BJ (cell line): ENCODE measurements around the gene THAP4. TPM values are rescaled to one million over a fixed set of nuclear protein-coding genes. Genes with fewer than 3 reads are reported as not detected.

ENCODE experiments used
- CTCF ChIA-PET: fragments of 350-600 bp; formaldehyde crosslinking; extraction: SDS; loops from one replicate; lab custom pipeline; 2021; ENCODE audit warnings: antibody characterized with exemption, inconsistent platforms; lab: Yijun Ruan, JAX
- POLR2A ChIA-PET: fragments of 300-600 bp; sonication (Branson Sonifier 250); formaldehyde crosslinking; extraction: SDS; loops from one replicate; lab custom pipeline; 2021; ENCODE audit warnings: antibody characterized with exemption; lab: Charles Lee
- DNase-seq: peaks from one replicate; pipeline ENCODE4 v3.0.0-alpha.2; 2011; ENCODE audit warnings: low read depth
- H3K27me3 ChIP-seq: 2 replicates; pipeline ENCODE4 v1.6.0; 2011; ENCODE audit warnings: low read length; ENCODE audit not compliant: control insufficient read depth, insufficient read depth
- H3K36me3 ChIP-seq: 2 replicates; pipeline ENCODE4 v1.5.1; 2011; ENCODE audit warnings: low read length; ENCODE audit not compliant: control insufficient read depth, insufficient read depth
- H3K4me3 ChIP-seq: 2 replicates; pipeline ENCODE4 v1.5.1; 2011; ENCODE audit warnings: low read depth, mild to moderate bottlenecking, control low read depth, low read length
- polyA plus RNA-seq: library from polyadenylated mRNA; depleted of rRNA; stranded (reverse); fragments of >200 nt; gene quantifications from 2 replicates; pipeline ENCODE4 v1.2.3, GENCODE V29; 2011
- TF ChIP-seq, protein P1 (sequence below): IDR thresholded peaks from 2 replicates; pipeline ENCODE4 v1.5.1; 2011; ENCODE audit warnings: low read depth, mild to moderate bottlenecking, control low read depth, inconsistent platforms, low read length, moderate library complexity; ENCODE audit not compliant: insufficient read depth

THAP4 gene
- polyA plus RNA-seq, 1 experiment, result 50.4 TPM

DNA sequence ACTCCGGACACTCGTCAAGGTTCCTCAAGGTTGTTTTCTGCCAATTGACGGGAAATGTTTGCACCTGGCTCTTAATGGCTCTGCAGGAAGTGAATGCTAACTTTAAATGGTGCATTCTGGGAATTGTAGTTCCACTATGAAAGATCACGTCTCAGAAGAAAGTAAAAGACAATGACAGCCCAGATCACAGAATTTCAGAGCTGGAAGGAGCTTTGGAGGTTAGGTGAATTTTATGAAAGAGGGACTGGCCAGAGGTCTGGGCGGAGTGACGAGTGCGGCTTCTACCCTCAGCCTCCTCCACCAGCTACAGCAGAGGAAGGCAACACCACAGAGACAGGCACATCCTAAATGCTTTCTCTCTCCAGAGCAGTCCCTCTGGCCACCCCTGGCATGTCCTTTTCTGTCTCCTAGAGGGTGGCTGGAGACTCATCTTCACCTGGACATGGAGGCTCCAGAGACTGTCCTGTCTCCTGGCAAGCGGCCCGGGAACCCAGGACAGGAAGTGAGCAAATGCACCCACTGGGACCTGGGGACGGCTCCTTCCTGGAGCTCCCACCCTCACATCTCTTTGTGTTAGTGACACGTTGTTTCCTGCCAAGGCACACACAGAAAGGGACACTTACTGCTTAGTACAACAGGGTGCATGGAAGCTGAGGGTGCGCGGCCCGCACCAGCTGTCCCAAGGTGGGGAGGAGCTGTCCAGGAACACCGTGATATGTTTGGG is 19.4 kb downstream of the THAP4 start:
- DNase-seq, result no peak
- CTCF ChIA-PET, result interaction anchor here (1.1 kb wide), 2 partner anchors 25 to 134 kb away, joined by 3 read pairs; no protein-coding TSS in a partner anchor
- POLR2A ChIA-PET, result no interaction called here
- no peaks in the 10 kb centered on the region for H3K27me3 ChIP-seq
- H3K36me3 ChIP-seq, result peaks cover 4% of the 10 kb centered on the region
- no peak overlapping the region for H3K4me3 ChIP-seq
- TF ChIP-seq, protein P1, sequence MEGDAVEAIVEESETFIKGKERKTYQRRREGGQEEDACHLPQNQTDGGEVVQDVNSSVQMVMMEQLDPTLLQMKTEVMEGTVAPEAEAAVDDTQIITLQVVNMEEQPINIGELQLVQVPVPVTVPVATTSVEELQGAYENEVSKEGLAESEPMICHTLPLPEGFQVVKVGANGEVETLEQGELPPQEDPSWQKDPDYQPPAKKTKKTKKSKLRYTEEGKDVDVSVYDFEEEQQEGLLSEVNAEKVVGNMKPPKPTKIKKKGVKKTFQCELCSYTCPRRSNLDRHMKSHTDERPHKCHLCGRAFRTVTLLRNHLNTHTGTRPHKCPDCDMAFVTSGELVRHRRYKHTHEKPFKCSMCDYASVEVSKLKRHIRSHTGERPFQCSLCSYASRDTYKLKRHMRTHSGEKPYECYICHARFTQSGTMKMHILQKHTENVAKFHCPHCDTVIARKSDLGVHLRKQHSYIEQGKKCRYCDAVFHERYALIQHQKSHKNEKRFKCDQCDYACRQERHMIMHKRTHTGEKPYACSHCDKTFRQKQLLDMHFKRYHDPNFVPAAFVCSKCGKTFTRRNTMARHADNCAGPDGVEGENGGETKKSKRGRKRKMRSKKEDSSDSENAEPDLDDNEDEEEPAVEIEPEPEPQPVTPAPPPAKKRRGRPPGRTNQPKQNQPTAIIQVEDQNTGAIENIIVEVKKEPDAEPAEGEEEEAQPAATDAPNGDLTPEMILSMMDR, result no peak

DNA sequence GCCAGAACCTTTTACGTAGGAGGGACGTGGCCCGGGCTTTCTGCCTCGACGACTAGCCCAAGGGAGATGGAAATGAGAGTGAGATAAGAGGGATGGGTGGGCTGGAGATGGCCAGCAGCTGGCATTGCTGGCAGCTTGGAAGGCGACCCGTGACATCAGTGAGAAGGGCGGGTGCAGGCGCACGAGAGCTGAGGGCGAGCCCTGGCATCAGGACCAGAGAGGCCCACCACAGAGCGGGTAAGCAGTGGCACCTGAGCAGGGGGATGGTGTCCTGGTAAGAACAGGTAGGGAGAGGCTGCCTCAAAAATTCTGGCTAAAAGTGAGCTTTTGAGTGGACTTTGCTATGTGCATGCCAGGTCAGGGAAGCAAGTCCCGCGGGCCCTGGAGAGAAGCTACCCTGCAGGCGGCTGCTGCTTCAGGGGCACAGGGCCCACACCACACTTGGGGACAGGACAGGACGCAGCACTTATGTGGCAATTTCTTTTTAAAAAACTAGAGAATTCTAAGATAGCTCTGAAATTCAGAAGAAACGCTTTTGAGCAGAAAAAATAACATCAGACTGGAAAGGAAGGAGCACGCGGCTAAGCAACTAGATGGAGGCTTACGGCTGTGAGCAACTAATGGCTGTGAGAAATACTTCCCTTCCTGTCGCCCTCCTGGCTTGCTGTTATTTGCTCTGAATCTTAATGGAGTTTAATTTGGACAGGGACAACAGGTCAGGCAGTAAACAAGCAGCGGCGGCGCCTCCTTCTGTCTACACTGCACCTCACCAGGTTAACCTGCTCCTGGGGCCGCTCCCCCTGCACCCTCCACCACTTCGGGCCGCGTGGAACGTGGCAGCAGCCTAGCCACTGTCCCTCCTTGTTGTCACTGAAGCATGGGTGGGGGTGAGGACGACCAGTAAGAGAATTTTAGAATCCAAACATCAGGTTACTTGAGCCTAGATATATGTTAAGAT is 20.5 kb downstream of the THAP4 start:
- Histone ChIP-seq H3K27me3 (no peaks in the 10 kb centered on the region), H3K4me3 (no peak overlapping the region), H3K36me3 (peaks cover 4% of the 10 kb centered on the region)
- no peak for DNase-seq
- POLR2A ChIA-PET, result no interaction called here
- CTCF ChIA-PET, result no interaction called here
- TF ChIP-seq, protein P1, result no peak

DNA sequence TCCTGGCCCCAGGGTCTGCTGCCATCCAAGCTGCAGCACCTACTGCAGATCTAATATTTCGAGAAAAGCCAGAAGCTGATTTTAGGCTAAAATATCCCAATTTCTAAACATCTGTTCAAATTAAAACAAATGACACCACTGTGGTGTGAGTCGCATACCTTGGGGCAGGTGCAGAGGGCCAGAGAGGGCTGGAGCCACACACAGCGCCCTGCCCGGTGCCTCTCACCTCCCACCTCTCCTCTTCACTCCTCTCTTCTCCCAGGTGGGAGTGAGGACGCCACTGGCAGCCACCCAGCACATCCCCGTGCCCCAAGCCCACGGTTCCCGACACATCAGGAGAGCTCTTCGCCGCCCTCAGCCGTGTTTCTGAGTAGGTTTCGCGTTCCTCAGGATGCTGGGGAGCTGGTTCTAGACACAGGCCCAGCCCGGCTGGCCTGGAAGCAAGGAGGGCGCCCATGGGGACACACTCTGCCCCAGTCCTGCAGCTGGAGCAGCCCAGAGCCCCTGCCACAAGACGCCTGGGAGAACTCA is 21.4 kb downstream of the THAP4 start:
- Histone ChIP-seq H3K27me3 (no peaks in the 10 kb centered on the region), H3K4me3 (no peak overlapping the region), H3K36me3 (peaks cover 4% of the 10 kb centered on the region)
- ChIA-PET POLR2A (no interaction called here), CTCF (no interaction called here)
- TF ChIP-seq, protein P1, result no peak
- no peak for DNase-seq

DNA sequence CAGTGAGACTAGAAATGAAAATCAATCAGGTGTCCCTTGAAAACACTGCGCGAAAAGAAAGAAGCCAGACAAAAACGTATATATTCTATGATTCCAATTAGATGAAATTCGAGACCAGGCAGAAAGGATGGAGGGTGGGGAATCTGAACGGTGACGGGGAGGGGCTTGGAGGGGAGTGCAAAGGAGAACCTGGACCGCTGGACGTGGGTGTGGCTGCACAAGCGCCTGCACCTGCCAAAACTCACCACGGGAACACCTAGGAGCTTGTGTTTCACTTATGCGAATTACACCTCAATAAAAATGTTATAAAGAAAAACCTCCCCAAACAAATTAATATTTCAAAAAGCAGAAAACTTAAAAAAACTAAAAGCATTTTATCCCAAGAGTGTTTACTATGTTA is 21.9 kb downstream of the THAP4 start:
- no peak overlapping the region for H3K4me3 ChIP-seq
- no peak for DNase-seq
- TF ChIP-seq, protein P1, result no peak
- H3K27me3 ChIP-seq, result no peaks in the 10 kb centered on the region
- H3K36me3 ChIP-seq, result peaks cover 4% of the 10 kb centered on the region
- ChIA-PET POLR2A (no interaction called here), CTCF (no interaction called here)
